Activated T-helper 1 cell treated with anti-CD3 and anti-CD28 coated beads, Interleukin-12 subunit alpha, Interleukin-12 subunit beta, Interleukin-2, Interleukin-4 antibody, amounts not matched to agents 30 ng/mL and 10 ng/mL and 1 ng/mL, durations not matched to agents 14 hours and 24 hours and 36 hours (primary cell): Measurements from ENCODE around the gene CCDC9B. TPM values are rescaled to one million over a fixed set of nuclear protein-coding genes. Genes with fewer than 3 reads are reported as not detected.

ENCODE experiments used
- DNase-seq: peaks from one replicate; pipeline ENCODE4 v3.0.0; 2021; ENCODE audit warnings: low spot score
- H3K27ac Mint-ChIP-seq: one replicate; pipeline ENCODE4 v1.8.0; 2021; ENCODE audit warnings: mild to moderate bottlenecking, mixed read lengths
- H3K27me3 Mint-ChIP-seq: one replicate; pipeline ENCODE4 v1.8.0; 2022; ENCODE audit warnings: mild to moderate bottlenecking, moderate library complexity, mixed read lengths; ENCODE audit not compliant: insufficient read depth
- H3K36me3 Mint-ChIP-seq: one replicate; pipeline ENCODE4 v1.8.0; 2021; ENCODE audit warnings: low read depth, mixed read lengths
- H3K4me1 Mint-ChIP-seq: one replicate; pipeline ENCODE4 v1.8.0; 2021; ENCODE audit warnings: low read depth, mixed read lengths
- H3K4me3 Mint-ChIP-seq: one replicate; pipeline ENCODE4 v1.8.0; 2021; ENCODE audit warnings: mild to moderate bottlenecking, moderate library complexity, mixed read lengths
- H3K9me3 Mint-ChIP-seq: one replicate; pipeline ENCODE4 v1.8.0; 2021; ENCODE audit warnings: mixed read lengths
- intact Hi-C: fragments of 100-400 bp; cut with micrococcal nuclease; formaldehyde crosslinking; loops from one replicate; pipeline ENCODE4 v1.15.1; 2024
- total RNA-seq: library from RNA; stranded (reverse); gene quantifications from 2 replicates; pipeline ENCODE4 v1.2.3, GENCODE V29; 2022

Gene CCDC9B
- total RNA-seq = 0.21 and 0.24 TPM in 2 replicates

DNA sequence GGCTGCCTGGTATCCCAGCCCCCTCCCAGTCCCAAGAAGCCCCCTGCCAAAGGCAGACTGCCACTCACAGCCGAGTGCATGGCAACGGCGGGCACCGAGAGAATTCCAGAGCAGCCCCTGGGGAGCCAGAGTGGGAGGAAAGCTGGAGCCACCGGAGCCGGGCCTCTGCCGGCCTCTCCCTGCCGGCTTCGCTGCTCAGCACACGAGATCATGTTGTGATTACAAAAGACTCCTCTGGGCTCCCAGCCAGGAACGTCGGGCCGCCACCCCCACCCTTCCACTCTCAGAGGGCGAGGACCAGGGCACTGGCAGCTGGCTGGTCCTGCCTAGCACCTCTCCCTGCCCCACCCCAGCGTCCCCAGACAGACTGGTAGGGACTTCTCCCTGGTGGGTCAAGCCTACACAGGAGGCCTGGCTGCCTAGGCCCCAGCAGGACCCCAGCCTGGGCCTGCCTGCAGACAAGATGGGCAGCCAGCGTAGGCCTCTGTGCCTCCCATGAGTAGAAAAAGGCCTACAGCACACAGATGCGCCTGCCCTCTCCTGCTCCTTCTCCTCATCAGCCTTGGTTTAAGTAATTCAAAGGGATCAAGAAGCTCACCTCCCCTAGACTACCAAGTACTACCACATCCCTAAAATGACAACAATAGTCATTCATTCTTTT, at the start of gene CCDC9B:
CCDC9B (minus strand) TSS at position 200 of the 661 bp plus-strand sequence; CDS start at position 80, 120 bp downstream.
- DNase-seq = no peak
- Mint-ChIP-seq H3K27me3 (peaks cover 6% of the 10 kb centered on the region), H3K4me3 (no peak within 1 kb of the TSS), H3K9me3 (no peaks in the 10 kb centered on the region), H3K4me1 (peaks cover 5% of the 10 kb centered on the region), H3K27ac (no peak within 1 kb of the TSS), H3K36me3 (no peaks in the 10 kb centered on the region)
- intact Hi-C loops = loop anchor here (5.0 kb wide), 1 partner anchor 166 kb away; no protein-coding TSS in a partner anchor

DNA sequence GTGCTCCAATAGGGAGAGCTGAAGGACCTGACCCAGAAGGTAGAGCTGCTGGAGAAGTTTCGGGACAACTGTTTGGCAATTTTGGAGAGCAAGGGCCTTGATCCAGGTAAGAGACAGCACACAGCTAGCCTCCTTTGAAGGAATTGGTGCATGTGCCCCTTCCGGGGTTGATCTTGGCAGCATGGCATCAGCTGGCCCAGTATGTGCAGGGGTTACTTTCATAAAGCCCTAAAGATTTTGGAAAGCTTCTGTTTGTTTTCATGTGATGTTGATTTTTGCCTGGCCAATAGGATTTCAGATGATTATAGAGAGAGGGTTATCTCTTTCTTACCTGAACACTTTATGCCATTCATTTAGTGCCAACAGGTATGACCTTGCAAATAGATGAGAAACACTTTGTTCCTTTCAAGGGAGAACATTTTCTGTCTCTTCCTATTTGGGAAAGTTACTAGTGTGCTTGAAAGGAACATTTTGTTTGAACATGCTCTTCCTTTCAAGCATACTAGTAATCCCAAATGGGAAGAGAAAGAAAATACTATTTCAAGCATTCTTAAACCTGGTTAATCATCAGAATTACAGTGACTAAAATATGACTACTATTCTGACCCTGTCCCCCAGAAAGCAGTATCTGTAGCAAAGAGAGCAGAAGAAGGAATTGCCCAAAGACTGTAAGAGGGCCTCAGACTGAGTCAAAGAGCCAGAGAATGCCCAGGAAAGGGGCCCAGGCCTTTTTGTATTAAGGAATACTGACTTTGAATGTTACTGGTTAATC, 49.3 kb upstream of the CCDC9B start:
- no peak for DNase-seq
- Mint-ChIP-seq H3K36me3 (peaks cover 57% of the 10 kb centered on the region), H3K27me3 (no peaks in the 10 kb centered on the region), H3K4me3 (no peak overlapping the region), H3K4me1 (peaks cover 7% of the 10 kb centered on the region), H3K9me3 (no peaks in the 10 kb centered on the region), H3K27ac (no peak overlapping the region)
- intact Hi-C loops = no loop called here

DNA sequence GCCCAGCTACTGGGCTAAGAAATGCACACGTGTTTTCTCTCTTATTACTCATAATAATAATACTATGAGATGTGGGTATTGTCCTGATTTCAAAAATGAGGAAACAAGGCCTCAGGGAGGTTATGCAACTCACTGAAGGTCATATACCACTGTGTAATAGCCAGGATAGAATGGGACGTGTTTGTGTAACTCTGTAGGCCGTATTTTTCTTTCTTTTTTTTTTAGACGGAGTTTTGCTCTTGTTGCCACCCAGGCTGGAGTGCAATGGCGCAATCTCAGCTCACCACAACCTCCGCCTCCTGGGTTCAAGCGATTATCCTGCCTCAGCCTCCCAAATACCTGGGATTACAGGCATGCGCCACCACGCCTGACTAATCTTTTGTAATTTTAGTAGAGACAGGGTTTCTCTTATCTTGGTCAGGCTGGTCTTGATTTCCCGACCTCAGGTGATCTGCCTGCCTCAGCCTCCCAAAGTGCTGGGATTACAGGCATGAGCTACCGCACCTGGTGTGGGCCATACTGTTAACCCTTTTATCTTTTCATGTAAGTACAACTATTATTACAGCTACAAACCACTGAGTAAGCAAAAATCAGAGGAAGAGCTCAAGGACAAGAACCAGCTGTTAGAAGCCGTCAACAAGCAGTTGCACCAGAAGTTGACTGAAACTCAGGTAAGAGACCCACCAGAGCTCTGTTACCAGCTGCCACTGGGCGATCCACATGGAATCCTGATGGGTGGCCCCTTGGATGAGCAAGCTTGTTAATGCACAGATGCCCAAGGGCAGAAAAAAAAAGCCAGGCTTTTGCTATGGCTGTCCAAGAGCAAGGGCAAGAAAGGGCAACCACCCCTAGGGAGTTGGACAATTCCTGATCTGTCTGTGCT, 48.4 kb upstream of the CCDC9B start:
- H3K27ac Mint-ChIP-seq = no peak overlapping the region
- H3K27me3 Mint-ChIP-seq = no peaks in the 10 kb centered on the region
- no peaks in the 10 kb centered on the region for H3K9me3 Mint-ChIP-seq
- no peak for DNase-seq
- peaks cover 15% of the 10 kb centered on the region for H3K4me1 Mint-ChIP-seq
- intact Hi-C loops = no loop called here
- peaks cover 59% of the 10 kb centered on the region for H3K36me3 Mint-ChIP-seq
- no peak overlapping the region for H3K4me3 Mint-ChIP-seq

DNA sequence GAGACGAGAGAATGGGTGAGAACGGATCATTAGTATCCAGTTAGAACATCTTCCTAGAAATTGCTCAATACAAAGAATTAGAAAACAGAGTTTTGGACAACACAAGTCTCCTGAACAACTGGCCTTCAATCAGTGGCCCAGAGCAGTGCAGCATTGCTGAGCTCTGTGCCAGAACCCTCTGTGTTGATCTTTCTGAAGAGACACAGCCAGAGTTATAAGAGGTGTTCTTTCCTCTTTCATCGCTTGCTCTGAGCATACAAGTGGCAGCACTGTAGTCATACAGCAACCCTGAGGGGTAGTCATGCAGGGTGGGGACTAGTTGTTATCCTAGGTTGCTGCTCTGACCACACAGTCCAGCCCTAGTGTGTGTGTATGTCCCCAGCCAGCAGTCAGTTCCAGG, 45.7 kb upstream of the CCDC9B start:
- no peak for DNase-seq
- Mint-ChIP-seq H3K9me3 (no peaks in the 10 kb centered on the region), H3K36me3 (peaks cover 48% of the 10 kb centered on the region), H3K4me3 (no peak overlapping the region), H3K4me1 (peaks cover 29% of the 10 kb centered on the region), H3K27ac (no peak overlapping the region), H3K27me3 (no peaks in the 10 kb centered on the region)
- intact Hi-C loops = no loop called here

DNA sequence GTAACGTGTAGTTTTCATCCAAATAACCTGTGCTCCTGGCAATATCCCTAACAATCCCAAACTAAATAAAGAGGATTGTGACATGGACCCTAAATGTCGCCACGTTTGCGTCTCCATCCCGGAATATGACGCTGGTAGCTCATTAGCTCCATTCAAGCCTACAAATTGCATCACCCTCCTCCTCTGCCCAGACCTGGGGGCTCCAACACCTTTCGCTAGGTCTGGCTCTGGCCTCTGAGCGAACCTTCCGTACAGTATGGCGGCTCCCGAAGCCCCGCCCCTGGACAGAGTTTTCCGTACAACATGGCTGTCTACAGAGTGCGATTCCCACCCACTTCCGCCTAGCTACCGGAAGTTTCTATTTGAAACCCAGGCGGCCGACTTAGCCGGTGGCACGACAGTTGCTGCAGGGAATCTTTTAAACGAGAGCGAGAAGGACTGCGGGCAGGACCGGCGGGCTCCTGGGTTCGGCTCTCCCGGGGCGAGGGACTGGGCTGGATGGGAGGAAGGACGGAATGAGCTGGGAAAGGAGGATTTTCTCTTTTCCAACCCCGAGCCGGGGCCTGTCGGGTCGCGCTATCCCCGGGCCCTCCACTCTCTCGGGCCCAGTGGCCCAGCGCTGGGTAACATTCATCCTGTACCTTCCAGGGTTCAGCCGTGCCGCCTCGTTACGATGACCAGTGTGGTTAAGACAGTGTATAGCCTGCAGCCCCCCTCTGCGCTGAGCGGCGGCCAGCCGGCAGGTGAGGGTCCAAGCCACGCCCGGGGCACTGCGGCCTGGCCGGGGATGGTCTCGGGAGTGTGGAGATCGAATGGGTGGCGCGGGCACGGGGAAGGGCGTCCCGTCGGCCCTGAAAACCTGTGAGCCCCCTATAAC, 42.1 kb upstream of the CCDC9B start, which contains the start of gene KNSTRN:
KNSTRN (plus strand) TSS at position 142 of the 877 bp plus-strand sequence; CDS start at position 257, 115 bp downstream.
- Mint-ChIP-seq H3K36me3 (peaks cover 28% of the 10 kb centered on the region), H3K4me3 (peak within 1 kb of the TSS; percentile 96), H3K4me1 (peaks cover 29% of the 10 kb centered on the region), H3K27ac (peak within 1 kb of the TSS; percentile 87), H3K27me3 (peaks cover 7% of the 10 kb centered on the region), H3K9me3 (no peaks in the 10 kb centered on the region)
- intact Hi-C loops = loop anchor here (1.0 to 5.0 kb wide), 9 partner anchors 15 to 222 kb away; partner anchors contain the start of genes BAHD1, BUB1B, DISP2 and IVD
- peak; percentile 87 for DNase-seq

DNA sequence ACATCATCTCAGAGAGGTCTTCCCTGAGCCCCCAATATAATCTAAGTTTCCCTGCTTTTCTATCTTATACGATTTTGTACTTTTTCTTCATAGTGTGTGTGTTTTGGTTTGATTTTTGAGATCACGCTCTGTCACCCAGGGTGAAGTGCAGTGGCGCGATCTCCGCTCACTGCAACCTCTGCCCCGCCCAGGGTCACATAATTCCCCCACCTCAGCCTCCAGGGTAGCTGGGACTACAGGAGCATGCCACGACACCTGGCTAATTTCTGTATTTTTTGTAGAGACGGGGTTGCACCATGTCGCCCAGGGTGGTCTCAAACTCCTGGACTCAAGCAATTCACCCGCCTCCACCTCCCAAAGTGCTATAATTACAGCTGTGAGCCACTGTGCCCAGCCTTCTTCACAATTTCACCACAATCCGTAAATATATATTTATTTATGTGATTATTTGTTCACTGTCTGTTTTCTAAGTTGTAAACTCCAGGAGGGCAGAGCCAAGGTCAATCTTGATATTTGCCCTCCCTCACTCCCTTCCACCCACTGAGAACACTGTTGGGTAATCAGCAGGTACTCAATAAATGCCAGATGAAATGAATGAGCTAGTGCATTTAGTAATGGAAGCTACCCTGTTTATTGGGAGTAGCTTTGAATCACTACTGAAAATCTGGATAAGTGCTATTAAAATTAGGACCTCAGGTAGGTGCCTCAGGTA, 41.2 kb upstream of the CCDC9B start:
- Mint-ChIP-seq H3K4me3 (no peak overlapping the region), H3K27ac (no peak overlapping the region), H3K9me3 (no peaks in the 10 kb centered on the region), H3K27me3 (peaks cover 7% of the 10 kb centered on the region), H3K4me1 (peaks cover 29% of the 10 kb centered on the region), H3K36me3 (peaks cover 21% of the 10 kb centered on the region)
- intact Hi-C loops = loop anchor here (1.0 to 5.0 kb wide), 9 partner anchors 14 to 221 kb away; partner anchors contain the start of genes BAHD1, BUB1B, DISP2 and IVD
- no peak for DNase-seq

DNA sequence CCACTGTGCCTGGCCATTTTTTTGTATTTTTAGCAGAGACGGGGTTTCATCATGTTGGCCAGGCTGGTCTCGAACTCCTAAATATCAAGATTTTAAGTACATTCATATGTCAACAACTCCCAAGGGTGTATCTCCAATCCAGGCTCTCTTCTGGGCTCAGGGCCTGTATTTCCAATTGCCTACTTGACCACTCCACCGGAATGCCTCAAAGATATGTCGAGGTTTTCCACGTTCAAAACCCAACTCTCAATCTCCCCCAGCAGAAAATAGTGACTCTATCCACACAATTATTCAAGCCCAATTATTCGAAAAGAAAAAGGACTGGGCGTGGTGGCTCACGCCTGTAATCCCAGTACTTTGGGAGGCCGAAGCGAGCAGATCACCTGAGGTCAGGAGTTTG, 39.9 kb upstream of the CCDC9B start:
- Mint-ChIP-seq H3K36me3 (peaks cover 13% of the 10 kb centered on the region), H3K9me3 (no peaks in the 10 kb centered on the region), H3K27ac (no peak overlapping the region), H3K27me3 (peaks cover 7% of the 10 kb centered on the region), H3K4me1 (peaks cover 29% of the 10 kb centered on the region), H3K4me3 (no peak overlapping the region)
- intact Hi-C loops = loop anchor here (5.0 kb wide), 1 partner anchor 42 kb away; no protein-coding TSS in a partner anchor
- DNase-seq = no peak

DNA sequence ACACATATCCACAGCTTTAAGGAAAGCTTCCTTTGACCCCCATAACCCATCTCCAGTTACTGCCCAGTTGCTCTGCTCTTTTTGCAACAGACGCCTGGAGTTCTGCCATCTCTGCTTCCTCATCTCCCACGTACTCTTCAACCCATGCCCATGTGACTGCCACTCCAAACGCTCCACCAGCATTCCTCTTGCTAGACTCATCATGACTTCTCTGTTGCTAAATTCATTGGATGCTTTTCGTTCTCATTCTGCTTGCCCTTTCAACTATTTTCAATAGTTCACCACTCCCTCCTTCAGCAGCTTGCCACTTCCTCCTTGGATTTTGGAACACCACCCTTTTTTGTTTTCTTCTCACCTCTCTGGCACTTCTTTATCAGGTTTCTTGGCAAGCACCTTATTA, 39.1 kb upstream of the CCDC9B start:
- H3K4me3 Mint-ChIP-seq = no peak overlapping the region
- no peaks in the 10 kb centered on the region for H3K9me3 Mint-ChIP-seq
- intact Hi-C loops = loop anchor here (5.0 kb wide), 1 partner anchor 42 kb away; no protein-coding TSS in a partner anchor
- H3K27ac Mint-ChIP-seq = no peak overlapping the region
- DNase-seq = no peak
- H3K27me3 Mint-ChIP-seq = peaks cover 7% of the 10 kb centered on the region
- H3K4me1 Mint-ChIP-seq = peaks cover 21% of the 10 kb centered on the region
- peaks cover 9% of the 10 kb centered on the region for H3K36me3 Mint-ChIP-seq

DNA sequence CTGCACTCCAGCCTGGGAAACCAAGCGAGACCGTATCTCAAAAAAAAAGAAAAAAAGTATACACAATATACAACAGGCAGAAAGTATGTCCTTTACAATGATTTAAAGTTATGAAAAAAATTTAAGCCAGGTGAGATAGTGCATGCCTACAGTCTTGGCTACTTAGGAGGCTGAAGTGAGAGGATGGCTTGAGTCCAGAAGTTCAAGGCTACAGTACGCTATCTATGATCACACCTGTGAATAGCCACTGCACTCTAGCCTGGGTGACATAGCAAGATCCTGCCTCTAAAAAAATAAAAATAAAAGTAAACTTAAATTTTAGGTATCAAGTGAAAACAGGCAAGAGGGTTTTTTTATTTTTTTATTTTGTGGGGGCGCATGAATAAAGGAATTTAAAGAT, 38.6 kb upstream of the CCDC9B start:
- DNase-seq = no peak
- Mint-ChIP-seq H3K9me3 (no peaks in the 10 kb centered on the region), H3K36me3 (peaks cover 9% of the 10 kb centered on the region), H3K4me1 (peaks cover 16% of the 10 kb centered on the region), H3K4me3 (no peak overlapping the region), H3K27me3 (peaks cover 7% of the 10 kb centered on the region), H3K27ac (no peak overlapping the region)
- intact Hi-C loops = no loop called here

DNA sequence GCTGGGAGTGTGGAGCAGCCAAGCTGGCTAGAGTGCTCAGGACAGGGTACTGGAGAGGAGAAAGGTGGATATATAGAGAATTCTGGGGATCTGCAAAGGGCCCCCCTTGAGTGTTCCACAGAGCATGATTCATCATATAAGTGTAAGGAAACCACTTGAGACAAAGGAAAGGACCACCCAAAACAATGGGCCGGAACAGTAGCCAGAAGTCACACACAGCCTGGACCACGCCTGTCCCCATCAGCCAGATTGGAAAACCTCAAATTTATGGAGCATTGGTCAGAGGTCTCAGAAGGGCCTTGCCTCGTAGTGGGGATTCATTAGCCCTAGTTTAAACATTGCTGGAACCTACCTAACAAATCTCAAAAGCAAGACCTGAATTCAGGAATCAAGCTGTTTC, 36.9 kb upstream of the CCDC9B start:
- peaks cover 7% of the 10 kb centered on the region for H3K27me3 Mint-ChIP-seq
- H3K4me3 Mint-ChIP-seq = no peak overlapping the region
- no peaks in the 10 kb centered on the region for H3K36me3 Mint-ChIP-seq
- no peak for DNase-seq
- H3K9me3 Mint-ChIP-seq = no peaks in the 10 kb centered on the region
- H3K27ac Mint-ChIP-seq = no peak overlapping the region
- intact Hi-C loops = no loop called here
- peaks cover 3% of the 10 kb centered on the region for H3K4me1 Mint-ChIP-seq

DNA sequence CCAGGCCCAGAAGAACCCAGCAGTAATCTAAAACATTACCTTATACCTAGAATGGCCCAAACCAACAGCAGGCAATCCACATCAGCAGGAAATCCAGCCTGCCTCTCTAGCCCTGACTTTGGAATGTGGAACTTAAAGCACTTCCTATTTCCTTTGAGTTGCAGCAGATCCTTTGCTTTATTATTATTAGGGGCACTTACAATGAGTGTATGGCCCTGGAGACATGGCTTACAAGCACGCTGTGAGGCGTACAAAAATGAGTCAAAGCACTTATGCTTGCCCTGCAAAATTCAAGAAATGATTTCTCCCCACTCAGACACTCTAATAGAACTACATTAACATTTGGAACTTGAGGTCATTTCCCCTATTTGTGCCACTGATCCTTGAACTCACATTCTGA, 32.2 kb upstream of the CCDC9B start:
- no peak for DNase-seq
- no peak overlapping the region for H3K4me3 Mint-ChIP-seq
- intact Hi-C loops = no loop called here
- no peaks in the 10 kb centered on the region for H3K36me3 Mint-ChIP-seq
- H3K4me1 Mint-ChIP-seq = no peaks in the 10 kb centered on the region
- H3K27me3 Mint-ChIP-seq = peaks cover 9% of the 10 kb centered on the region
- no peaks in the 10 kb centered on the region for H3K9me3 Mint-ChIP-seq
- no peak overlapping the region for H3K27ac Mint-ChIP-seq
